OCI-LY3 (cell line): ENCODE results near the gene SAMHD1.

Experiments
- CTCF ChIP-seq: fragments of 200-600, 300-600 bp; sonication (generic); IDR thresholded peaks from 2 replicates; pipeline ENCODE4 v1.5.1; 2014; ENCODE audit warnings: antibody characterized with exemption, low read length, low read depth
- EZH2phosphoT487 ChIP-seq: fragments of 200-600 bp; shearing (Covaris generic); IDR thresholded peaks from 2 replicates; pipeline ENCODE4 v1.6.1; 2018; ENCODE audit warnings: antibody characterized with exemption, mixed run types, low read depth

GRCh38 chr20:36878941-36879340 lies 72.6 kb downstream of the SAMHD1 start:
- no peak for TF ChIP-seq CTCF
- TF ChIP-seq EZH2phosphoT487, result no peak
